HG02678 (cell line): ENCODE data around the gene PPFIA2.

Experiments used
- ATAC-seq: cut with Tn5 transposase; IDR thresholded peaks from one replicate; pipeline ENCODE4 v1.9.1; 2021; ENCODE audit warnings: mild to moderate bottlenecking, moderate library complexity; ENCODE audit not compliant: unreplicated experiment

PPFIA2 gene

DNA sequence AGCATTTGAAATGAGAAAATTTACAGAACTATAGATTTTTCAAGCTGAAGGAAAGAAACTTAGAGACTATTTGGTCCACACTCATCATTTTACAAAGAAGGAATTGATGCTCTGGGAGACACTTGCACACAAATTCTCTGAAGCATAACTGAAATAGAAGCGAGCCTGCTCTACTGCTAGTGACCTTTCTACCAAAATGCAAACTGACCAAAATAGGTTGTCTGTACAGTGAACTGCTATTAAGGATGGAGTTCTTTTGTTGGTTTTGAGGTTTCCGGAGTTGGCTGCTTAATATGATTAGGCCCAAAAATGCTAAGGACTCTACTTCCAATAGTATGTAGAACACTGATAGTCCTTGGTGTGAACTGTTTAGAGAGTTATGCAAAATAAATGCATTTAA is 194.9 kb downstream of the PPFIA2 start:
- ATAC-seq = no peak

DNA sequence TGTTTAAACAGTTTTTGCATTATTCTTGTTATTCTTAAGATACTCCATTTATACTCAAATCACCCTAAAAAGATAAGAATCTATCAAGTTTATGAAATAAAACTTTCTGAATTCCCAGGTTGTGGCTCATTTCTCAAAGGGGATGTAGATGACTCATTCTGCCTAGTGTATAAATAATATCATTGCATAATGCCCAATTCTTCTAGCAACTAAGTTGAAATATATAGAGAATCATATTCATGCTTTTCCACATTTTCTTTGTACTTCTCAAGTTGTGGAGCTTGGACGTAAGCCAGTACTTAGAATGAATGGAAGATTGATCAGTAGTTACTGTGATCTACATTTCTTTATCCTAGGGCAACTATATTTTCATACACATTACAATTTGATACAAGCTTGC is 201.1 kb downstream of the PPFIA2 start:
- no peak for ATAC-seq

DNA sequence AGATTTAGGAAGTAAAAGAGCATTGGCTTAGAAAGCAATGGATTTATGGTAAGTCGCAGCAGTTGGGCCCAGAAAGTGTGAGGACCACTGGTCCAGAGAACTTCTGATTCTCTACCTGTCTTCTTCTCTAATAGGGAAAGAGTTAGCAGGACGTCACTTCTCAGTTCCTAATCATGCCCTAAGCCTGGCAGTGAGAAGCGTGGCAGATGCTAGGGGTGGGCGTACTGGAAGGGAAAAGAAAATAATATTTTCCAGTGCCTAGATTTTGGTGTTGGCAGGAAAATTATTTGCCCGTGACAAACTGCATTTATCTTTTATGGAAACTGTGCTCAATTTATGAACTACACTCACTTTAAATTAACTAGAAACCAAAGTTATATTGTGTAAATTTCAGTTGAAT is 212.3 kb downstream of the PPFIA2 start:
- ATAC-seq = no peak

DNA sequence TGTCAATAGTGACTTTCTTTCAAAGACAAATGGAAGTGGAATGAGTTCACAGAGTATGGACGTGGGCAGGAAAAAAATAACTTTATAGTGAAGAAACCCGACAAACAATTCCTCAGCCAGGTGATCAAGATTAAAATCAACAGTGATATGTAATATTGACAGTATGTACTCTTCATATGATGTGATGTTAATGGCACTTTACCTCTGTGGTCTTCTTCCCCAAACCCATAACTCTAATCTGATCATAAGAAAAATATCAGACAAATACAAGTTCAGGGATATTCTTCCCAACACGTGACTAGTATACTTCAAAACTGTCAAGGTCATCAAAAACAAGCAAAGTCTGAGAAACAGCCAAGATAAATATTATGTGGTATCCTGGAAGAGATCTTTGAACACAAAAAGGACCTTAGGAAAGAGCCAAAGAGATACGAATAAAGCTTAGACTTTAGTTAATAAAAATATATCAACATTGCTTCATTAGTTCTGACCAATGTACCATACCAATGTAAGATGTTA is 215.5 kb downstream of the PPFIA2 start:
- ATAC-seq = no peak

DNA sequence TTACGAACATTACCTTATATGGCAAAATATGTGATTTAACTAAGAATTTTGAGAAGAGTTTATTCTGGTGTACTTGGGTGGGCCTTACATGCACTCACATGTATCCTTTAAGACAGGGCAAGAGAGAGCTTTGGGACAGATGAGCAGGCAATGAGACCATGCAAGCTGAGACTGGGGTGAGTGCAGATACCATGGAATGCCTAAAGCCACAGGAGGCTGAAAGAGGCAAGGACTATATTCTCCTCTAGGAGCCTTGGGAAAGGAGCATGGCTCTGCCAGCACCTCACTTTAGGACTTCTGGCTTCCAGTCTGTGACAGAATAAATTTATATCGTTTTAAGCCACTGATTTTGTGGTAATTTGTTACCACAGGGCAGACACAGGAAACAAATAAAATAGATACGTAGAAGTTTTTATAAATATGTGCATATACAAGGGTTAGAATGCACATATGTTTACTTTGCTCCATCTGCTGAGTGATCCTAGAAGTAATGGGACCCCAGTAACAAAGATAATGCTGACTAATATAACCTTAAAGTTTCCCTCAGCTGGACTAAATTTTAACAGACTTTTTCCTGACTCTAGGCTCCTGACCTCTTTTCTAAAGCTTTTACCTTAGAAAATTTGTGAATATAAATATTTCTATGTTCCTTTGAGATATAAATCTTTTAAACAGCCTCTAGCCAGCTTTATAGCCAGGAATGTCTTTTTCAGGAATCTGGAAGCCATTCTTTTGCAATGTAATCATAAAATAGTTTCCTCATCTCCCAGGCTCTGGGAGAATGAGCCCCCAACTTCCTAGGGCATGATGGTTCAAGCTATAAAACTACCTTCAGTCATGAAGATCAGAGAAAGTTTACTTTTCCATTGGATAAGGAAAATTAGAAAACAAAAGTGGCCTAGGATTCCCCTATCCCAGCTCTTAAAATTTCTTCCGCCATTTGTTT is 216.8 kb downstream of the PPFIA2 start:
- no peak for ATAC-seq

DNA sequence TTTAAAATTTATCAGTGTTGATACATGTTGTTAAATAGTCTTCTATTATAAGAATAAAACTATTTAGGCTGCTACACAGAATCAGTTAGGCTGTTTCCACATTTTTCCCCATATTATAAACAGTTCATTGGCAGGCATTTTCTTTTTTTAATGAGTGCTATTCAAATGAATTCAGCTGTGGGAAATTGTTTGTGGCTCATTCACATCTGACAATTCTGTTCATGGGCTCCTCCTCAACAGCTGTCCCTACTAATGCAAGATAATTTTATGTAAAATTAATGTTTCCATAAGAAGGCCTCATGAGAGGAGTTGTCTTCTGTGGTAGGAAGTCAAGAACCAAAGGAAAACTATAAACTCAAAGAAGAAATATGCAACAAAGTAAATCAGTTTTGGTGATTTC is 218.0 kb downstream of the PPFIA2 start:
- ATAC-seq = no peak

DNA sequence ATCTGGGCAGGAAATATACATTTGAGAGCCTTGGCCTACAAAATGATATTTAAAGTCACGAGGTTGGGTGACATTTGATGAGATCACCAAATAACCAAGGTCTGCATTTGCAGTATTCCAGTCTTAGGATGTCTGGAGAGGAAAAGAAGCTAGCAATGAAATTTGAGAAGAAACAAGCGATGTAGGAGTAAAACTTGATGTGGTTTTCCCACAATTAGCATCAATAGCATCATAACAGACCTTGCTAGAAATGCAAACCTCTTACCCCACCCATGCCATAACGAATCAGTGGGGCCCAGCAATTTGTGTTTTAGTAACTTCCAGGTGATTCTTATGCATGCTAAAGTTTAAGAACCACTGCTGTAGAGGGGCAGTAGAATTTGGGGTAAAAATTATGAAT is 219.9 kb downstream of the PPFIA2 start:
- no peak for ATAC-seq

DNA sequence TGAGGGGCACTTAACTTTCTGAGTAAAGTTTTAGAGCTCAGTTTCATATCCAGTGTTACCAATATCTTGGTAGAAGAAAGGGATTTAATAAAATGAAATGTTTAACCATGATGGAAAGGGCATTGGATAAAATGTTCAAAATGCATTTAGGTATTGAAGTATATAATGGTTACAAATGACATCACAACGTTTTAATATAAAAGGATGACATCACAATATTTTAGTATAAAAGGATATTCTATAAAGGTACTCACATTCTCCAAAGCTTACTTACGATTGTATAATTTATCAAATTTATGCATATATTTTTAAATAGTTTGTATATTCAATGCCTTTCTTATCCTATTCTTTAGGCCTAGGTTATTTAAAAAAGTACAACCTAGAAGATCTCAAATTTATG is 226.1 kb downstream of the PPFIA2 start:
- no peak for ATAC-seq

DNA sequence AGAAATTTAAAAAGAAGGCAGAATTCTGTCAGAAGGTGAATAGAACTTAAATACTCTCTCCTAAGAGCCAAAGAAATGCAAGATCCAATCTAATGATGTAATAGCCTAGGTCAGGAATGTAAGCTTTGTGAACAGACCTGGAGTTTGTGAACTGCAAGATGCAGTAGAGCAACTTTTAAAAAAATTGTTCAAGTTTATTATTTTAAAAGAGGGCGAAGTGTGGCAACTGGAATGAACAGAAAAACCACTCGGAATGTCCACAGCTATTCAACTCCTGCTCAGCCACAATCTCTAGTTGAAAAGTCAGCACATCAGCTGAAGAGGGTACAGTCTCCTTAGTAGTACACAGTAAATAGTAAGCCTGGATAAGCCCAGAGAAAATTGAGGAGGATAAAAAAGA is 228.8 kb downstream of the PPFIA2 start:
- ATAC-seq = no peak

DNA sequence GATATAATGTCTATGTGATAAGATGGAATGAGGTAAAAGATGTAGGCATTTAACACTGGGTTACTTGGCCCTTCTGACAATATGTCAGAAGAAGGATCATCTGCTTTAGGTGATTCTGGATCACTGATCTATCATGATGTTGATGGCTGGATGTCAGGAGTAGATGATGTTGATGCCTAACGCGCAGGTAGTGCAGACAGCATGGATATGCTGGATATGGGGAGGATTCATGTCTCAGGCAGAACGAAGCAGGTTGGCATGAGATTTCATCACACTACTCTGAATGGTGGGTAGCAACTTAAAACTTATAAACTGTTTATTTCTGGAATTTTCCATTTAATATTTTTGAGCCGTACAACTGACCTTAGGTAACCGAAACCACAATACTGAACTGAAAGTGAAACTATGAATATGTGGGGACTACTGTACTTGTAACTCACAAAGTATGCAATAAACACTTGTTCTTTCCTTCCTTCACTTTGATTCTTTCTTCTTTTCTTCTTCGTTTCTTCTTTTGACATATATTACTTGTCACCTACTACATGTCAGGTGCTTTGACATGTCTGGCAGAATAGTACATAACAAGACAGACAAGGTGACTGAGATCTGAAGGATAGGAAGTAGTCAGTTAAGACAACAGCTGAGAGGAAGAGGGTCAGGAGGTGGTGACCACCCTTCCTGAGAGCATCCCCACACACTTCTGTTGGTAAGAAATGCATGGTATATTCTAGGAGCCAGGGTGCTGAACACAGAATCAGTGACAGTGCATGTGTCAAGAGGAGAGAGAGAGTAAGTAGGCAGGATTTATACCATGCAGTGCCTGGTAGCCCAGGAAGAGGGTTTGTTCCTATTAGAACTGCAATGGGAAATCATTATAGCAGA is 238.8 kb downstream of the PPFIA2 start:
- ATAC-seq = peak; percentile 59

DNA sequence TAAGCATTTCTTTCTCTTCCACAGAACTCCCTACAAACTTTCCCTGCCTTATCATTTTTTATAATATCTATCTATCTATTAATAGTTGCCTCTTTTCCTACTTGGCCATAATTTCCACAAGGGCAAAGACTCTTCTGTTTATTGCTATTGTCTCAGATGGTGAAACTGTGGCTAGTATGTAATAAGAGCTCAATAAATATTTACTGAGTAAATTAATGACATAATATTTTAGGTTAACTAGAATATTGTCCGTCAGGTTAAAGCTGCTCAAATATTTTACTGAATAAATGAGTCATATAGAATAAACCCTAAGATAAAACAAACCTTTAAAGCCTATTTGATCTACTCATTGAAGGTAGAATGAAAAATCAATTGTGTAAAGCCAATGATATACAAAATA is 240.5 kb downstream of the PPFIA2 start:
- ATAC-seq = no peak

DNA sequence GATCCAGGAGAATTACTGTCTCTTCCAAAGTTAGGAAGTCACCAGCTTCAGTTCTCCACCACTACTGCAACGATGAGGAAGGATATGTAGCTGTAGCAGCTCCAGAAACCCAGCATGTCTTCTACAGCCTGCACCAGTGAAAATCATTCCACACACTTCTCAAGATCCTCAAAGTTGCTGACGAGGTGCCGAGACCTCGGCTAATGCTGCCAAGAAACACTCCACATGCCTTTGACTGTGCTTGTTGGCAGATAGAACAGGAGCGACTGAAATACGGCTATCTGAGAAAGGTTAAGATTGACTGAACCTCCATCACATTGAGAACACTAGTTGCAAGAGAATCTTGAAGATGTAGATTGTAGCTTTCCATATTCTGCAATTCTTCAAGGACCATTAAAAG is 241.9 kb downstream of the PPFIA2 start:
- no peak for ATAC-seq

DNA sequence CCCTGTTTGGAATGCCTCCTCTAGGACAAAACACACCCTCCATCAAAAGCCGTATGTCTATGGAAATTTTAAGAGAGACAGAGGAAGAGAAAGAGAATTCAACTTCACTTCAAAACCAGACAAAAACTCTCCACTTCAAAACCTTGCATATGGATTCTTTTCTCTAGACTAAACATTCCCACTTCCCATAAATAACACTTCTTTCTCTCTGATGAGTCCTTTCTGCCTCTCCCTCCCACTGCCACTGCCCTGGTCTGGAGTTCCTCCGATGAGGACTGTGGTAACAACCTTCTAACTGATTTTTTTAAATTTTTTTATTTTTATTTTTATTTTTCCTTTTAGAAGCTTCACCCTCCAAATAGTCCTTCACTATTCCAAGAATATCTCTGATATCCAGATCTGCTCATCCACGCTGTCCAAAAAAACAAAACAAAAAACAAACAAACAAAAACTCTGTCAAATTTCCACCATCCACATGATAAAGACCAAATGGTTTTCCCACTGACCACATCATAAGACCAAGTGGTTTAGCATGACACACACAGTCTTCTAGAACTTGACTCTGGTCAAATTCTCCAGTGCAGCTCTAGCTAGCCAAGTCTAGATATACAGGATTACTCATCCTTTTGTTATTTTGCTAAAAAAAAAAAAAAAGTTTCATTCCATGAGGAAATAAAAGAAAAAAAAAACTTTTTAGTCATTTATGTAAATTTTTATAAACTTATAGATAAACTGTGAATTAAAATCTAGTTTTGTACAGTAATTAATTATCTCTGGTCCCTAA is 256.0 kb downstream of the PPFIA2 start:
- no peak for ATAC-seq

DNA sequence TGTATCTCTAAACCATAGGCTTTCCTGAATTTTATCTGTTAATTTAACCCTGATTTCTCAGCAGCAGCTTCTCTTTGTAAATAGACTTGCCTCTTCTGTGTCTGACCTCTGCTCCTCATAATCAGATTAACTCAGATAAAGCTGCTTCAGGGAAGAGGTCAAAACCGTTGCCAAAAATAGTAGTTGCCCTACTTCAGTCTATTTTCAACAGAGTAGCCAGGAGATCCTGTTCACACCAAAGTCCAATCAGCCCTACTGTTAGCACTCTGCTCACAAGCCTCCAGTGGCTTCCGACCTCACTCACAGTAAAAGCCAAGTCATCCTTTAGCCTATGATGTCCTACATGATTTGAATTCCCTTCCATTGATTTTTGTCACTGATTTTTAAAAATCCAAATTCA is 258.4 kb downstream of the PPFIA2 start:
- ATAC-seq = no peak

DNA sequence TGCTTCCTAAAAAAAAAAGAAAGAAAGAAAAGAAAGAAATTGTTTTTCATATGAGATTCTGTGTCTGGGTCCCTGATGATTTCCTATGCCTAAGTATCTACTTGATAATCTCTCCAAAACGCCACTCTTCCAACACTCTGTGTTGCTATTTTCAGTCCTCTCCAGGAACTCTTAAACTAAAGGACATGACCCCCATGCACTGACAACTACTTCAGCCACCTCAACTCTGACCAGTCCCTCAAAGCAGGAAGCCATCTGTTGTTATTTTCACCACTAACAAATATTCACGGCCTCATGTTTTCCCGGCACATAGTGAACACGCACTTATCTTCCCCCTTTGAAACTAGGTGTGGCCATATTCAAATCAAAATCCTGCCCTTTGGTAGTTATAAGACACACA is 259.3 kb downstream of the PPFIA2 start:
- no peak for ATAC-seq

DNA sequence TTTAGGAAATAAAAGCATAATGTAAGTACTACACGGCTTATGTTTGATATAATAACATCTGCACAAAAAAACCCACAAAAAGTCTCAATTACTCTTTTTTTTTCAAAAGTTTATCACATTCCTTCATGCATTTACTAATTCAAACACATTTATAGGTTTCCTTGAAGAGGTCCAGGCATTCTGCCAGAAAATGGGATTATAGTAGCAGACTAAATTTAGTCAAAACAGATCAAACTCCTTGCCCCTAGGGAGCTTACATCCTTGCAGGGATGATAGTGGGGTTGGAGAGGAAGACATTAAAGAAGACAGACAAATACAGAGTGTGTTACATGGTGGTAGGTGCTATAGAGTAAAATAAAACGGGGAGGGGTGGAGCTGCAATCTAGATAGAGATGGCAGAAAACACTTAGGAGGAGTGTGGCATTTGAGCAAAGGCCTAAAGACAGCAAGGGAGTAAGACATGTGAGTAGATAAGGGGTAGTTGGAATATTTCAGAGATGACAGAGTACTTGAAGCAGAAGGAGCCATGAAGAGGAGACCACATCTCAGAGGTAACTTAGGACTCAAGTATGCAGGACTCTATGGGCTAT is 266.9 kb downstream of the PPFIA2 start:
- no peak for ATAC-seq

DNA sequence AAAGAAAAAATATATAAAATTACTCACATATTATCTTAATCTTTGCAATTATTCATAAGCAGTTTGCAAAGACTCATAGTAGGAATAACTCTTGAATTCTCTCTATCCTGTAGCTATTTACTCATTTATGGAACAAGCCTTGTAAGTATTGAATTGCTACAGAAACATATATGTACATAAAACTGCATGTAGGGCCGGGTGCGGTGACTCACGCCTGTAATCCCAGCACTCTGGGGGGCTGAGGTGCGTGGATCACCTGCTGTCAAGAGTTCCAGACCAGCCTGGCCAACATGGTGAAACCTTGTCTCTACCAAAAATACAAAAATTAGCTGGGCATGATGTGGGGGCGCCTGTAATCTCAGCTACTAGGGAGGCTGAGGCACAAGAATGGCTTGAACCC is 286.2 kb downstream of the PPFIA2 start:
- no peak for ATAC-seq

DNA sequence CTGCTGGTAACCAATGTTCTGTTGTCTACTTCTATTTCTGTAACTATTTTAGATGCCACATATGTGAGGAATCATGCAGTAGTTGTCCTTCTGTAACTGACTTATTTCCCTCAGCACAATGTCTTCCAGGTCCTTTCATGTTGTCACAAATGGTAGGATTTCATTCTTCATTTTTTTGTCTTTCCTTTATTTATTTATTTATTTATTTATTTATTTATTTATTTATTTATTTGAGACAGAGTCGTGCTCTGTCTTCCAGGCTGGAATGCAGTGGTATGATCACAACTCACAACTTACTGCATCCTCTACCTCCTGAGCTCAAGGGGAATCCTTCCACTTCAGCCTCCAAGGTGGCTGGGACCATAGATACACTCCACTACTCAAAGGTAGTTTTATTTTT is 288.2 kb downstream of the PPFIA2 start:
- ATAC-seq = no peak

DNA sequence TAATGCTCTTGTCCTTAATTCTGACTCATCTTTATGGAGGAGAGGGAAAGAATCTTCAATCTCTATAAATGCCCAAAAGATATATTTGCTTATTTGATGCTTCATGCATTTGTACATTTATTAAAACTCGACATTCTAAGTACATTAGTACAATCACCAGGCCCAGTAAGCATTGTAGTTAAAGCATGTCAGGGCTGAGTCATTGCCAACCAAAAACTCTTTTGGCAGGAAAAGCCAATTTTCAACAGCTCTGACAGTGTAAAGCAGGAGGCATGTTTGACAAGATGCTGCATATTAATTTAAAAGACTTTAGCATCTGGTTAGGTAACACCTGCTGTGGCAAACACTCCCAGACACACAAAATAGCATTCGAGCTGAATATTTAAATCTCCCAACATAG is 290.9 kb downstream of the PPFIA2 start:
- no peak for ATAC-seq

DNA sequence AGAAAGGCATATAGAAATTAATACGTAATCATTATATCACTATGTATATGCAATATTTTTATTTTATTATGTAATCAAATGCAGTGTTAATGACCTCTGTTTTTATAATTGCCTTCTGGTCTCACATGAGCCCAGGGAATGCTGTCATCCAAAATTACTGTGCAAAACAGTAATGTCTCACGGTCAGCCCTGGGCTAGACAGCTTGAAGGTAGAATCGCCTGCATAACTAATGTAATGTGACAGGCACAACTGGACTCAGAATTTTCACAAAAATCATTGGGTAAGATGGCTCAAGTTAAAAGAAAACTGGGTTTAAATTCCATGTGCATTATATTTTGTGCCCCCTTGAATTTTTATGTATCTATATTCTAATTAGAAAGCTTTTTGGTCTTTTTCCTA is 293.3 kb downstream of the PPFIA2 start:
- ATAC-seq = no peak

DNA sequence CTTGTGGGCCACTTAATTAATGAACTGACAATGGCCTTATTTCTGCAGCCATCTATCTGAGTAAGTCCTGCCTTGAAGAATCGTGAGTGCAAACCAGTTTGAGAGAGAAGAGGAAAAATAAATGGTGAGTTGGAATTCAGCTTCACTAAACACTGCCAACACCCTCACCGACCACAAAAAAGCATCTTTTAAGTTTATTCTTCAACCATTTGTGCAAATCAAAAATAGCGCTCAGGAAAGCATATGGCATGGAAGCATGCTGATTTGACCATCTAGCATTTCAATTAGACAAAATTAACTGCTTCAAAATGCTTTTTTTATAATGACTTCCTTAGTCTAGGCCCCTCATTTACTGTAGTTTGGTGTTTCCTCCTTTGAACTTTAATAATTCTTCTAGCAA is 294.0 kb downstream of the PPFIA2 start:
- ATAC-seq = no peak
